Activated T-cell treated with anti-CD3 and anti-CD28 coated beads, Interleukin-2, amount 50 U/mL, for 72 hours (primary cell): ENCODE data around the gene ITPR1. TPM values are rescaled to one million over a fixed set of nuclear protein-coding genes. Genes with fewer than 3 reads are reported as not detected.
"Not testable (repeated sequence)": the region's sequence is repeated elsewhere in the genome, so short reads cannot be mapped to it uniquely, and the experiment has no call there.

Experiments used
- ATAC-seq, 2 donors: fragments of 150-1000 bp; cut with Tn5 transposase; replicated peaks in 1 of 2; 2 replicates each; pipeline ENCODE4 v1.10.0; 2021; ENCODE audit warnings: moderate library complexity in 2 of 2, mild to moderate bottlenecking in 1 of 2
- DNase-seq, 2 donors: peaks; one replicate each; pipeline ENCODE4 v3.0.0; 2021 to 2022; ENCODE audit warnings: mixed read lengths in 1 of 2
- H3K27ac Mint-ChIP-seq: one replicate; pipeline ENCODE4 v1.8.0; 2022; ENCODE audit warnings: mild to moderate bottlenecking, moderate library complexity, mixed read lengths
- H3K27me3 Mint-ChIP-seq: one replicate; pipeline ENCODE4 v1.8.0; 2022; ENCODE audit warnings: low read depth, mixed read lengths
- H3K36me3 Mint-ChIP-seq, 2 donors: one replicate each; pipeline ENCODE4 v1.8.0; 2022; ENCODE audit warnings: mixed read lengths in 2 of 2, mild to moderate bottlenecking in 1 of 2; ENCODE audit not compliant: insufficient read depth in 2 of 2
- H3K4me1 Mint-ChIP-seq: one replicate; pipeline ENCODE4 v1.8.0; 2022; ENCODE audit warnings: low read depth, mixed read lengths
- H3K4me3 Mint-ChIP-seq, 2 donors: one replicate each; pipeline ENCODE4 v1.8.0; 2022; ENCODE audit warnings: mild to moderate bottlenecking in 2 of 2, mixed read lengths in 2 of 2, moderate library complexity in 2 of 2
- H3K9me3 Mint-ChIP-seq, 2 donors: one replicate each; pipeline ENCODE4 v1.8.0; 2022; ENCODE audit warnings: mixed read lengths in 2 of 2
- total RNA-seq, 2 donors: library from RNA; stranded (reverse); gene quantifications; one replicate each; pipeline ENCODE4 v1.2.3, GENCODE V29; 2022

The ITPR1 gene
- 100 to 1,000 TPM in 1 of 2 donors, 10 to 100 TPM in 1; 95.2 to 147 TPM for total RNA-seq

- DNase-seq, result peak; percentile 98
Measured at GRCh38 chr3:4493014-4493940, at the start of gene ITPR1. Gene ITPR1 (plus strand): TSS chr3:4493348. CDS start chr3:4516492, 23,144 bp downstream.

GRCh38 chr3:4447295-4447999, 45.7 kb upstream of the ITPR1 start:
- no peak overlapping the region for H3K4me3 Mint-ChIP-seq
- no peak overlapping the region for H3K27ac Mint-ChIP-seq
- H3K4me1 Mint-ChIP-seq, result peaks cover 6% of the 10 kb centered on the region
- DNase-seq, result no peak
- ATAC-seq, result peak in 1 of 2 donors; percentile 21
- H3K9me3 Mint-ChIP-seq, result no peaks in the 10 kb centered on the region
- H3K36me3 Mint-ChIP-seq, result peaks cover 2% of the 10 kb centered on the region in 2 donors
- H3K27me3 Mint-ChIP-seq, result no peaks in the 10 kb centered on the region

More at GRCh38 chr3:4493014-4493940, at the start of gene ITPR1:
- Mint-ChIP-seq H3K27ac (peak within 1 kb of the TSS; percentile 95), H3K27me3 (peaks cover 8% of the 10 kb centered on the region), H3K4me1 (peaks cover 63% of the 10 kb centered on the region), H3K36me3 (peaks cover 2 to 10% of the 10 kb centered on the region in 2 donors), H3K4me3 (peak within 1 kb of the TSS; percentile 87 to 99), H3K9me3 (no peaks in the 10 kb centered on the region)
- ATAC-seq, result peak; percentile 90 to 95

- DNase-seq, result no peak
- Mint-ChIP-seq H3K27ac (no peak overlapping the region), H3K4me1 (peaks cover 6% of the 10 kb centered on the region), H3K4me3 (no peak overlapping the region), H3K36me3 (peaks cover 0 to 2% of the 10 kb centered on the region in 2 donors), H3K9me3 (no peaks in the 10 kb centered on the region), H3K27me3 (no peaks in the 10 kb centered on the region)
- no peak for ATAC-seq
Measured at GRCh38 chr3:4448187-4448586, 45.0 kb upstream of the ITPR1 start.

- Mint-ChIP-seq H3K27ac (no peak overlapping the region), H3K4me3 (no peak overlapping the region), H3K36me3 (peaks cover 0 to 2% of the 10 kb centered on the region in 2 donors), H3K9me3 (no peaks in the 10 kb centered on the region), H3K27me3 (no peaks in the 10 kb centered on the region), H3K4me1 (peaks cover 6% of the 10 kb centered on the region)
- DNase-seq (no peak), ATAC-seq (no peak)
Measured at GRCh38 chr3:4449043-4449805, 43.9 kb upstream of the ITPR1 start.

- Mint-ChIP-seq H3K27me3 (no peaks in the 10 kb centered on the region), H3K4me3 (no peak overlapping the region), H3K4me1 (no peaks in the 10 kb centered on the region), H3K27ac (no peak overlapping the region), H3K9me3 (no peaks in the 10 kb centered on the region), H3K36me3 (no peaks in the 10 kb centered on the region)
- DNase-seq (no peak), ATAC-seq (no peak)
Measured at GRCh38 chr3:4454142-4454541, 39.0 kb upstream of the ITPR1 start.

- H3K4me1 Mint-ChIP-seq, H3K9me3 Mint-ChIP-seq, H3K36me3 Mint-ChIP-seq, H3K27ac Mint-ChIP-seq, DNase-seq, H3K27me3 Mint-ChIP-seq, ATAC-seq, H3K4me3 Mint-ChIP-seq: not testable (repeated sequence)
Measured at GRCh38 chr3:4456780-4457179, 36.4 kb upstream of the ITPR1 start.

- Mint-ChIP-seq H3K27ac (no peak overlapping the region), H3K36me3 (no peaks in the 10 kb centered on the region), H3K9me3 (no peaks in the 10 kb centered on the region), H3K4me1 (peaks cover 14% of the 10 kb centered on the region), H3K27me3 (no peaks in the 10 kb centered on the region), H3K4me3 (no peak overlapping the region)
- DNase-seq (no peak), ATAC-seq (no peak)
Measured at GRCh38 chr3:4458961-4459360, 34.2 kb upstream of the ITPR1 start.

- H3K4me3 Mint-ChIP-seq, result no peak overlapping the region
Measured at GRCh38 chr3:4460334-4460733, 32.8 kb upstream of the ITPR1 start.

GRCh38 chr3:4461468-4462090, 31.6 kb upstream of the ITPR1 start:
- H3K4me3 Mint-ChIP-seq, result no peak overlapping the region
- H3K9me3 Mint-ChIP-seq, result no peaks in the 10 kb centered on the region
- H3K27me3 Mint-ChIP-seq, result no peaks in the 10 kb centered on the region
- DNase-seq (no peak), ATAC-seq (peak; percentile 23 to 40)
- peaks cover 34% of the 10 kb centered on the region for H3K4me1 Mint-ChIP-seq
- H3K36me3 Mint-ChIP-seq, result no peaks in the 10 kb centered on the region
- H3K27ac Mint-ChIP-seq, result peak overlapping the region; percentile 55

More at GRCh38 chr3:4460334-4460733, 32.8 kb upstream of the ITPR1 start:
- Mint-ChIP-seq H3K36me3 (no peaks in the 10 kb centered on the region), H3K27ac (no peak overlapping the region), H3K4me1 (peaks cover 22% of the 10 kb centered on the region), H3K9me3 (no peaks in the 10 kb centered on the region), H3K27me3 (no peaks in the 10 kb centered on the region)
- DNase-seq (no peak), ATAC-seq (no peak)

- no peak for DNase-seq
- no peak for ATAC-seq
- Mint-ChIP-seq H3K36me3 (no peaks in the 10 kb centered on the region), H3K27ac (no peak overlapping the region), H3K4me1 (peaks cover 38% of the 10 kb centered on the region), H3K9me3 (no peaks in the 10 kb centered on the region), H3K4me3 (no peak overlapping the region), H3K27me3 (no peaks in the 10 kb centered on the region)
Measured at GRCh38 chr3:4462369-4463040, 30.6 kb upstream of the ITPR1 start.

GRCh38 chr3:4464576-4464975, 28.6 kb upstream of the ITPR1 start:
- H3K27me3 Mint-ChIP-seq, result no peaks in the 10 kb centered on the region
- no peaks in the 10 kb centered on the region for H3K36me3 Mint-ChIP-seq
- no peak for DNase-seq
- peak overlapping the region in 1 of 2 donors; percentile 96 for H3K4me3 Mint-ChIP-seq
- H3K4me1 Mint-ChIP-seq, result peaks cover 39% of the 10 kb centered on the region
- peak overlapping the region; percentile 51 for H3K27ac Mint-ChIP-seq
- ATAC-seq, result no peak
- no peaks in the 10 kb centered on the region for H3K9me3 Mint-ChIP-seq
